Measurements from ENCODE around the gene USP47. TPM values are rescaled to one million over a fixed set of nuclear protein-coding genes. Genes with fewer than 3 reads are reported as not detected.

Gene USP47
- total and polyA plus RNA-seq, 2 of the 13 experiments (the other 11 are each of a cell fraction or from before 2014, with no cell fraction given), result 12.2 to 52.7 TPM

DNA sequence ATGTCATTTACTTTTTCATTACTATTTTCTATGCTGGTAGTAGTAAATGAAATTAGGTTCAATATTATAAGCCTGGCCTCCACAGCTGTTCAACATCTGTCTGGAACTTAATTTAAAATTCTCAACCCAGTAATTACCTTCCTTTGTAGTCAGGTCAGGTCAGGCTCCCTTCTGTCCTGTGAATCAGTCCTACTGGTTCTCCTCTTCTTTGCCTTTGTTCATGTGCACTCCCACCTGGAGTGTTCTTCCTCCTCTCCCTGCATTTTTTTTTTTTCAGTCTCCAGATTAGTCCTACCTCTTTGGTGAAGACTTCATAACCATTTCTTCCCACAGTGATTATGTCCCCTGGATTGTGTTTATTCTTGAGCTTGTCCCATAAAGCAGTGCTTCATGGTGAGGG, 98.8 kb downstream of the USP47 start:
- H4K20me1 ChIP-seq (ENCODE audit: insufficient read depth, low read length), result no peaks in the 10 kb centered on the region
- no peak overlapping the region for H2AFZ ChIP-seq (ENCODE audit: low read length)
- H3K79me2 ChIP-seq (ENCODE audit: insufficient read depth, low read length), result no peaks in the 10 kb centered on the region
- no peaks in the 10 kb centered on the region for H3K27me3 ChIP-seq (ENCODE audit: control insufficient read depth in 1 of 2, insufficient read depth in 2 of 2, low read length in 2 of 2)
- DNase-seq (ENCODE audit: low spot score) (no peak), ATAC-seq (no peak), FAIRE-seq (no peak)
- H3K27ac ChIP-seq (ENCODE audit: extremely low read length, insufficient read depth, low read length), result no peak overlapping the region
- H3K36me3 ChIP-seq (replicated peaks in 1 of 2; ENCODE audit: control insufficient read depth in 1 of 2, insufficient read depth in 2 of 2, low read length in 2 of 2), result peaks cover 9 to 40% of the 10 kb centered on the region in 2 experiments; a peak in 4 of 5 replicates
- no peaks in the 10 kb centered on the region for H3K4me1 ChIP-seq (ENCODE audit: insufficient read depth, low read length)
- H3K4me2 ChIP-seq (ENCODE audit: low read depth, low read length), result no peak overlapping the region
- H3K4me3 ChIP-seq (replicated peaks in 1 of 3; ENCODE audit: insufficient read depth in 1 of 3, low read depth in 2 of 3, low read length in 3 of 3), result no peak overlapping the region
- TF ChIP-seq ZNF329 (CRISPR knock-in tag; IDR thresholded peaks at IDR 0.05; ENCODE audit: low read depth), result no peak
- no peak for TF ChIP-seq JUN (CRISPR knock-in tag; IDR thresholded peaks at IDR 0.05)
- TF ChIP-seq, protein P1, sequence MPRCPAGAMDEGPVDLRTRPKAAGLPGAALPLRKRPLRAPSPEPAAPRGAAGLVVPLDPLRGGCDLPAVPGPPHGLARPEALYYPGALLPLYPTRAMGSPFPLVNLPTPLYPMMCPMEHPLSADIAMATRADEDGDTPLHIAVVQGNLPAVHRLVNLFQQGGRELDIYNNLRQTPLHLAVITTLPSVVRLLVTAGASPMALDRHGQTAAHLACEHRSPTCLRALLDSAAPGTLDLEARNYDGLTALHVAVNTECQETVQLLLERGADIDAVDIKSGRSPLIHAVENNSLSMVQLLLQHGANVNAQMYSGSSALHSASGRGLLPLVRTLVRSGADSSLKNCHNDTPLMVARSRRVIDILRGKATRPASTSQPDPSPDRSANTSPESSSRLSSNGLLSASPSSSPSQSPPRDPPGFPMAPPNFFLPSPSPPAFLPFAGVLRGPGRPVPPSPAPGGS (CRISPR knock-in tag; IDR thresholded peaks at IDR 0.05), result no peak
- TF ChIP-seq ZBTB25 (CRISPR knock-in tag; IDR thresholded peaks at IDR 0.05), result no peak
- no peak for TF ChIP-seq THAP8 (CRISPR knock-in tag; IDR thresholded peaks at IDR 0.05; ENCODE audit: borderline replicate concordance)
- in situ Hi-C loops (cut with HindIII; ENCODE audit: extremely low pct_ligation_motif_present, low pct_unique_long_range_greater_than_20kb), result no loop called here
- no peak overlapping the region for H3K9ac ChIP-seq (ENCODE audit: insufficient read depth, low read depth, low read length)
- intact Hi-C loops (cut with micrococcal nuclease; ENCODE audit: unreplicated experiment), result no loop called here
- H3K9me3 ChIP-seq (ENCODE audit: low read length), result no peaks in the 10 kb centered on the region
- BruUV-seq (replicated peaks), result no TSS peak
- CTCF ChIA-PET (ENCODE audit: low intra/inter-chr PET ratio, low total read pairs), result no interaction called here
- POLR2A ChIA-PET, result no interaction called here

GRCh38 chr11:11942668-11943067, 100.9 kb downstream of the USP47 start:
- DNase-seq (ENCODE audit: low spot score) (no peak), FAIRE-seq (no peak), ATAC-seq (no peak)
- intact Hi-C loops (cut with micrococcal nuclease; ENCODE audit: unreplicated experiment), result no loop called here
- no TSS peak for BruUV-seq (replicated peaks)
- ChIA-PET CTCF (ENCODE audit: low intra/inter-chr PET ratio, low total read pairs) (no interaction called here), POLR2A (no interaction called here)
- Histone ChIP-seq H4K20me1 (ENCODE audit: insufficient read depth, low read length) (no peaks in the 10 kb centered on the region), H3K9ac (ENCODE audit: insufficient read depth, low read depth, low read length) (no peak overlapping the region), H3K4me1 (ENCODE audit: insufficient read depth, low read length) (peaks cover 3% of the 10 kb centered on the region), H2AFZ (ENCODE audit: low read length) (no peak overlapping the region), H3K4me3 (replicated peaks in 1 of 3; ENCODE audit: insufficient read depth in 1 of 3, low read depth in 2 of 3, low read length in 3 of 3) (no peak overlapping the region), H3K27ac (ENCODE audit: extremely low read length, insufficient read depth, low read length) (no peak overlapping the region), H3K36me3 (replicated peaks in 1 of 2; ENCODE audit: control insufficient read depth in 1 of 2, insufficient read depth in 2 of 2, low read length in 2 of 2) (peaks cover 9 to 32% of the 10 kb centered on the region in 2 experiments; a peak in 4 of 5 replicates), H3K9me3 (ENCODE audit: low read length) (no peaks in the 10 kb centered on the region), H3K4me2 (ENCODE audit: low read depth, low read length) (no peak overlapping the region), H3K27me3 (ENCODE audit: control insufficient read depth in 1 of 2, insufficient read depth in 2 of 2, low read length in 2 of 2) (no peaks in the 10 kb centered on the region), H3K79me2 (ENCODE audit: insufficient read depth, low read length) (no peaks in the 10 kb centered on the region)
- WGBS (ENCODE audit: low lambda C conversion rate), result 96% methylated on average over 3 of the region's 3 CpGs
- in situ Hi-C loops (cut with HindIII; ENCODE audit: extremely low pct_ligation_motif_present, low pct_unique_long_range_greater_than_20kb), result no loop called here
- TF ChIP-seq ZFP36L1 (CRISPR knock-in tag; IDR thresholded peaks at IDR 0.05), result no peak
- TF ChIP-seq, protein P2, sequence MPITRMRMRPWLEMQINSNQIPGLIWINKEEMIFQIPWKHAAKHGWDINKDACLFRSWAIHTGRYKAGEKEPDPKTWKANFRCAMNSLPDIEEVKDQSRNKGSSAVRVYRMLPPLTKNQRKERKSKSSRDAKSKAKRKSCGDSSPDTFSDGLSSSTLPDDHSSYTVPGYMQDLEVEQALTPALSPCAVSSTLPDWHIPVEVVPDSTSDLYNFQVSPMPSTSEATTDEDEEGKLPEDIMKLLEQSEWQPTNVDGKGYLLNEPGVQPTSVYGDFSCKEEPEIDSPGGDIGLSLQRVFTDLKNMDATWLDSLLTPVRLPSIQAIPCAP (CRISPR knock-in tag; IDR thresholded peaks at IDR 0.05; ENCODE audit: low read depth), result no peak
- TF ChIP-seq RFX1 (IDR thresholded peaks at IDR 0.05), result no peak
- TF ChIP-seq NFKB2 (CRISPR knock-in tag; IDR thresholded peaks at IDR 0.05; ENCODE audit: borderline replicate concordance), result no peak
- TF ChIP-seq NR2C2 (CRISPR knock-in tag; IDR thresholded peaks at IDR 0.05; ENCODE audit: borderline replicate concordance), result no peak
- TF ChIP-seq ZNF468 (CRISPR knock-in tag; IDR thresholded peaks at IDR 0.05), result no peak
- no peak for TF ChIP-seq ZNF691 (CRISPR knock-in tag; IDR thresholded peaks at IDR 0.05; ENCODE audit: borderline replicate concordance, low read depth)
